Caco-2 (cell line): ENCODE results near the gene GAMT. TPM values are rescaled to one million over a fixed set of nuclear protein-coding genes. Genes with fewer than 3 reads are reported as not detected.

Experiments
- BruUV-seq: library from RNA; stranded (reverse); fragments of 400-500 nt; replicated peaks from 2 replicates; lab custom pipeline; 2021; lab: Mats Ljungman, UMichigan
- CTCF ChIA-PET: fragments of 300-600 bp; sonication (Branson Sonifier 250); formaldehyde crosslinking; loops from one replicate; lab custom pipeline; 2022; ENCODE audit warnings: antibody characterized with exemption; lab: Charles Lee
- POLR2A ChIA-PET: fragments of 300-600 bp; sonication (Branson Sonifier 250); formaldehyde crosslinking; loops from one replicate; lab custom pipeline; 2022; ENCODE audit warnings: antibody characterized with exemption; lab: Charles Lee
- DNase-seq, 2 experiments: peaks; one replicate each; pipeline versions ENCODE4 v3.0.0 to v3.0.0-alpha.2; 2020 to 2022
- H3K27me3 ChIP-seq: replicated peaks from 2 replicates; pipeline ENCODE4 v1.6.0; 2011; ENCODE audit warnings: low read length; ENCODE audit not compliant: control insufficient read depth, insufficient read depth
- H3K36me3 ChIP-seq: 2 replicates; pipeline ENCODE4 v1.5.1; 2011; ENCODE audit warnings: low read length; ENCODE audit not compliant: control insufficient read depth, insufficient read depth
- H3K4me1 ChIP-seq: fragments of 250-450 bp; sonication (Bioruptor Pico); 2 replicates; pipeline ENCODE4 v1.5.1; 2020; ENCODE audit warnings: mild to moderate bottlenecking
- H3K4me3 ChIP-seq: 2 replicates; pipeline ENCODE4 v1.5.1; 2011; ENCODE audit warnings: low read depth, mild to moderate bottlenecking, control low read depth, low read length
- H3K9me3 ChIP-seq: fragments of 250-450 bp; sonication (Bioruptor Pico); 2 replicates; pipeline ENCODE4 v1.5.1; 2020; ENCODE audit warnings: mild to moderate bottlenecking, moderate library complexity
- H3K27ac Mint-ChIP-seq: one replicate; pipeline ENCODE4 v1.8.0; 2022; ENCODE audit warnings: mixed read lengths; ENCODE audit not compliant: unreplicated experiment
- H3K27me3 Mint-ChIP-seq: one replicate; pipeline ENCODE4 v1.8.0; 2022; ENCODE audit warnings: mixed read lengths; ENCODE audit not compliant: insufficient read depth, unreplicated experiment
- H3K36me3 Mint-ChIP-seq: one replicate; pipeline ENCODE4 v1.8.0; 2022; ENCODE audit warnings: mild to moderate bottlenecking, mixed read lengths; ENCODE audit not compliant: insufficient read depth, unreplicated experiment
- H3K4me1 Mint-ChIP-seq: one replicate; pipeline ENCODE4 v1.8.0; 2022; ENCODE audit warnings: low read depth, mixed read lengths; ENCODE audit not compliant: unreplicated experiment
- H3K4me3 Mint-ChIP-seq: one replicate; pipeline ENCODE4 v1.8.0; 2022; ENCODE audit warnings: mild to moderate bottlenecking, moderate library complexity, mixed read lengths; ENCODE audit not compliant: unreplicated experiment
- H3K9me3 Mint-ChIP-seq: one replicate; pipeline ENCODE4 v1.8.0; 2022; ENCODE audit warnings: mixed read lengths; ENCODE audit not compliant: unreplicated experiment
- intact Hi-C: fragments of 100-400 bp; cut with micrococcal nuclease; formaldehyde crosslinking; loops from one replicate; pipeline ENCODE4 v1.10.0; 2022; ENCODE audit not compliant: unreplicated experiment
- total RNA-seq: library from RNA; stranded (reverse); gene quantifications from 2 replicates; pipeline ENCODE4 v1.2.3, GENCODE V29; 2022
- TF ChIP-seq, protein P1 (sequence below), 2 experiments: fragments of 200-600 bp in 1 of 2; IDR thresholded peaks; 1 replicate in 1 of 2; 2 replicates in 1 of 2; pipeline versions ENCODE4 v1.5.1 to v1.8.0; 2011 to 2022; ENCODE audit warnings: antibody characterized with exemption in 1 of 2, control low read depth in 1 of 2, inconsistent platforms in 1 of 2, low read depth in 1 of 2, low read length in 1 of 2, mild to moderate bottlenecking in 1 of 2, moderate library complexity in 1 of 2; ENCODE audit not compliant: insufficient read depth in 1 of 2, severe bottlenecking in 1 of 2, unreplicated experiment in 1 of 2

The GAMT gene
- total RNA-seq, 1 experiment from 2014 or later = 75.7 TPM

DNA sequence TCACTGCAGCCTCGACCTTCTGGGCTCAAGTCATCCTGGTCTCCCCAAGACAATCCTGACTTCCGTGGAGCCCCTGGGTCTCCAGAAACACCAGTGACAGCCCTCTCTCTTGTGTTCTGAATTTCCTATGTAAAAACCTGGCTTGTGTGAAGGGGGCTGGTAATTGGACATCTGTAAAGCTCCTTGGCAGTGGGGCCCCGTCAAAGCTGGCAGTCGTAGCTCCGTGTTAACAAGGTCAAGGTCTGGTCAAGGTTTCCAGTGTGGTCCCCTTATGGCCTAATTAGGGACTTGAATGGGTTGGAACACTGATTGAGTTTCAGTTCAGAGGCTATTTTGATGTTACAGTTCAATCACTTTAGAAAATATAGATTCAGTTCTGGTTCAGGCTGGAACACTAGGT, 50.5 kb downstream of the GAMT start:
- Mint-ChIP-seq H3K27me3 (no peaks in the 10 kb centered on the region), H3K36me3 (peaks cover 18% of the 10 kb centered on the region), H3K4me1 (peaks cover 2% of the 10 kb centered on the region), H3K4me3 (no peak overlapping the region), H3K27ac (no peak overlapping the region), H3K9me3 (no peaks in the 10 kb centered on the region)
- Histone ChIP-seq H3K4me3 (no peak overlapping the region), H3K36me3 (no peaks in the 10 kb centered on the region), H3K4me1 (no peaks in the 10 kb centered on the region), H3K9me3 (no peaks in the 10 kb centered on the region), H3K27me3 (no peaks in the 10 kb centered on the region)
- no TSS peak for BruUV-seq
- TF ChIP-seq, protein P1, sequence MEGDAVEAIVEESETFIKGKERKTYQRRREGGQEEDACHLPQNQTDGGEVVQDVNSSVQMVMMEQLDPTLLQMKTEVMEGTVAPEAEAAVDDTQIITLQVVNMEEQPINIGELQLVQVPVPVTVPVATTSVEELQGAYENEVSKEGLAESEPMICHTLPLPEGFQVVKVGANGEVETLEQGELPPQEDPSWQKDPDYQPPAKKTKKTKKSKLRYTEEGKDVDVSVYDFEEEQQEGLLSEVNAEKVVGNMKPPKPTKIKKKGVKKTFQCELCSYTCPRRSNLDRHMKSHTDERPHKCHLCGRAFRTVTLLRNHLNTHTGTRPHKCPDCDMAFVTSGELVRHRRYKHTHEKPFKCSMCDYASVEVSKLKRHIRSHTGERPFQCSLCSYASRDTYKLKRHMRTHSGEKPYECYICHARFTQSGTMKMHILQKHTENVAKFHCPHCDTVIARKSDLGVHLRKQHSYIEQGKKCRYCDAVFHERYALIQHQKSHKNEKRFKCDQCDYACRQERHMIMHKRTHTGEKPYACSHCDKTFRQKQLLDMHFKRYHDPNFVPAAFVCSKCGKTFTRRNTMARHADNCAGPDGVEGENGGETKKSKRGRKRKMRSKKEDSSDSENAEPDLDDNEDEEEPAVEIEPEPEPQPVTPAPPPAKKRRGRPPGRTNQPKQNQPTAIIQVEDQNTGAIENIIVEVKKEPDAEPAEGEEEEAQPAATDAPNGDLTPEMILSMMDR (IDR thresholded peaks at IDR 0.05; ENCODE audit: insufficient read depth in 1 of 2, low read depth in 1 of 2, low read length in 1 of 2, severe bottlenecking in 1 of 2, unreplicated experiment in 1 of 2) = no peak
- POLR2A ChIA-PET = no interaction called here
- CTCF ChIA-PET = no interaction called here
- intact Hi-C loops = no loop called here
- no peak for DNase-seq

DNA sequence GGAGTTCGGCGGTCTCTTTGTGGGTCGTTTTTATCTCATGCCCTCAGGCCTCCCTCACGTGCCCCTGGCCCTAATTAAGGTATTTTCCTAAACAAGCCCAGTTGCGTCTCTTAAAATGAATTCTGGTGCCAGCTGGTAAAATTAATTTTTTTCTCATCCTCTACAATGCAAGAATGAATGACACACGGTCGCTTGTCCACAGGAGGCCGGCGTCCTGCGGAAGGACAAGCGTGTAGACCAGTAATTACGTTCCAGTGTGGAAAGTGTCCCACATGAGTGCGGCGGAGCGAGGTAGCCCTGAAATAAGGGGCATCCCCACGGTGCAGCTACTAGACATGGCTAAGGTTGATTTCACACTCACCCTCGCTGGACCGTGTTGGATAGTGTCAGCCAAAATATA, 52.1 kb downstream of the GAMT start:
- intact Hi-C loops = no loop called here
- Histone ChIP-seq H3K9me3 (no peaks in the 10 kb centered on the region), H3K27me3 (no peaks in the 10 kb centered on the region), H3K36me3 (no peaks in the 10 kb centered on the region), H3K4me1 (no peaks in the 10 kb centered on the region), H3K4me3 (no peak overlapping the region)
- H3K27me3 Mint-ChIP-seq = no peaks in the 10 kb centered on the region
- H3K27ac Mint-ChIP-seq = no peak overlapping the region
- ChIA-PET CTCF (no interaction called here), POLR2A (no interaction called here)
- DNase-seq = no peak
- TF ChIP-seq, protein P1 (IDR thresholded peaks at IDR 0.05; ENCODE audit: insufficient read depth in 1 of 2, low read depth in 1 of 2, low read length in 1 of 2, severe bottlenecking in 1 of 2, unreplicated experiment in 1 of 2) = no peak
- no peak overlapping the region for H3K4me3 Mint-ChIP-seq
- no peaks in the 10 kb centered on the region for H3K4me1 Mint-ChIP-seq
- peaks cover 5% of the 10 kb centered on the region for H3K36me3 Mint-ChIP-seq
- H3K9me3 Mint-ChIP-seq = no peaks in the 10 kb centered on the region
- no TSS peak for BruUV-seq

Other genes starting within 250 kb of the GAMT start
- 37.3 and 41.2 TPM in 2 replicates for gene SBNO2, start 227.3 kb downstream of the GAMT start, total RNA-seq
- gene STK11, start 195.8 kb downstream of the GAMT start, total RNA-seq = 56.7 and 58.1 TPM in 2 replicates
- gene CBARP, start 163.5 kb downstream of the GAMT start, total RNA-seq = 7.3 and 9.7 TPM in 2 replicates
- gene ATP5F1D, start 159.8 kb downstream of the GAMT start, total RNA-seq = 126 and 140 TPM in 2 replicates
- gene MIDN, start 153.0 kb downstream of the GAMT start, total RNA-seq = 125 and 128 TPM in 2 replicates
- gene CIRBP, start 132.2 kb downstream of the GAMT start, total RNA-seq = 289 and 331 TPM in 2 replicates
- 51.0 and 56.3 TPM in 2 replicates for gene FAM174C, start 126.0 kb downstream of the GAMT start, total RNA-seq
- 18.6 and 20.6 TPM in 2 replicates for gene EFNA2, start 115.7 kb downstream of the GAMT start, total RNA-seq
- 111 and 114 TPM in 2 replicates for gene NDUFS7, start 17.6 kb downstream of the GAMT start, total RNA-seq
- gene DAZAP1, start 6.0 kb upstream of the GAMT start, total RNA-seq = 165 and 180 TPM in 2 replicates
- gene RPS15, start 36.9 kb upstream of the GAMT start, total RNA-seq = 1,192 and 1,341 TPM in 2 replicates
- 9.5 and 11.3 TPM in 2 replicates for gene APC2, start 48.6 kb upstream of the GAMT start, total RNA-seq
- gene C19orf25, start 77.7 kb upstream of the GAMT start, total RNA-seq = 41.9 and 45.4 TPM in 2 replicates
- 6.4 and 9.8 TPM in 2 replicates for gene PCSK4, start 88.8 kb upstream of the GAMT start, total RNA-seq
- 50.2 and 61.5 TPM in 2 replicates for gene REEP6, start 89.6 kb upstream of the GAMT start, total RNA-seq
- gene ADAMTSL5, start 111.5 kb upstream of the GAMT start, total RNA-seq = 23.9 and 26.2 TPM in 2 replicates
- 0.19 TPM in 1 of 2 replicates, not detected in the other for gene PLK5, start 122.5 kb upstream of the GAMT start, total RNA-seq
- 50.6 and 52.1 TPM in 2 replicates for gene MEX3D, start 166.8 kb upstream of the GAMT start, total RNA-seq
- 89.3 and 95.3 TPM in 2 replicates for gene MBD3, start 191.3 kb upstream of the GAMT start, total RNA-seq
- gene UQCR11, start 203.9 kb upstream of the GAMT start, total RNA-seq = 222 and 238 TPM in 2 replicates